H9 (cell line): ENCODE results near the gene NUMA1. TPM values are rescaled to one million over a fixed set of nuclear protein-coding genes. Genes with fewer than 3 reads are reported as not detected.

ENCODE experiments used
- DNase-seq: peaks from one replicate; pipeline ENCODE4 v3.0.0-alpha.2; 2017
- H2AFZ ChIP-seq: one replicate; pipeline ENCODE4 v1.6.1; 2013; ENCODE audit warnings: mild to moderate bottlenecking, low read length, control low read depth, moderate library complexity
- H2AK5ac ChIP-seq: 2 replicates; pipeline ENCODE4 v1.6.1; 2013; ENCODE audit warnings: low read length, control low read depth, mixed read lengths; ENCODE audit not compliant: insufficient read length
- H2BK120ac ChIP-seq: one replicate; pipeline ENCODE4 v1.6.1; 2013; ENCODE audit warnings: low read depth, mild to moderate bottlenecking, low read length, control low read depth, inconsistent platforms; ENCODE audit not compliant: poor library complexity, severe bottlenecking
- H2BK12ac ChIP-seq: 2 replicates; pipeline ENCODE4 v1.6.1; 2013; ENCODE audit warnings: low read length, control low read depth, mixed read lengths, low read depth; ENCODE audit not compliant: insufficient read length
- H2BK15ac ChIP-seq: 2 replicates; pipeline ENCODE4 v1.6.1; 2013; ENCODE audit warnings: low read depth, low read length, control low read depth
- H2BK20ac ChIP-seq: one replicate; pipeline ENCODE4 v1.6.1; 2013; ENCODE audit warnings: low read depth, mild to moderate bottlenecking, low read length, control low read depth, inconsistent platforms; ENCODE audit not compliant: poor library complexity, severe bottlenecking
- H2BK5ac ChIP-seq: 2 replicates; pipeline ENCODE4 v1.6.1; 2013; ENCODE audit warnings: low read length, control low read depth, mixed read lengths; ENCODE audit not compliant: insufficient read length
- H3K14ac ChIP-seq: 2 replicates; pipeline ENCODE4 v1.6.1; 2013; ENCODE audit warnings: low read length, control low read depth; ENCODE audit not compliant: insufficient read depth
- H3K18ac ChIP-seq: 2 replicates; pipeline ENCODE4 v1.6.1; 2013; ENCODE audit warnings: low read depth, mild to moderate bottlenecking, mixed read lengths, low read length, control low read depth; ENCODE audit not compliant: insufficient read length
- H3K23ac ChIP-seq: 2 replicates; pipeline ENCODE4 v1.6.1; 2013; ENCODE audit warnings: low read length, control low read depth, mixed read lengths, low read depth; ENCODE audit not compliant: insufficient read length
- H3K23me2 ChIP-seq: 2 replicates; pipeline ENCODE4 v1.6.1; 2013; ENCODE audit warnings: low read depth, mild to moderate bottlenecking, mixed read lengths, low read length, control low read depth; ENCODE audit not compliant: insufficient read length, poor library complexity, severe bottlenecking
- H3K27ac ChIP-seq: 2 replicates; pipeline ENCODE4 v1.5.1; 2013; ENCODE audit warnings: low read length, control low read depth, mixed read lengths, low read depth; ENCODE audit not compliant: insufficient read length
- H3K27me3 ChIP-seq: 2 replicates; pipeline ENCODE4 v1.6.1; 2013; ENCODE audit warnings: low read length, control low read depth, inconsistent platforms; ENCODE audit not compliant: insufficient read depth
- H3K4ac ChIP-seq: 2 replicates; pipeline ENCODE4 v1.6.1; 2013; ENCODE audit warnings: low read depth, mild to moderate bottlenecking, control low read depth, inconsistent platforms, low read length, moderate library complexity
- H3K4me1 ChIP-seq: 2 replicates; pipeline ENCODE4 v1.6.1; 2013; ENCODE audit warnings: low read length, control low read depth, inconsistent platforms; ENCODE audit not compliant: insufficient read depth
- H3K4me2 ChIP-seq: 2 replicates; pipeline ENCODE4 v1.6.1; 2013; ENCODE audit warnings: low read length, control low read depth, mixed read lengths; ENCODE audit not compliant: insufficient read length, insufficient read depth
- H3K56ac ChIP-seq: 2 replicates; pipeline ENCODE4 v1.6.1; 2013; ENCODE audit warnings: low read depth, mild to moderate bottlenecking, mixed read lengths, low read length, control low read depth; ENCODE audit not compliant: insufficient read length
- H3K79me1 ChIP-seq: 2 replicates; pipeline ENCODE4 v1.6.1; 2013; ENCODE audit warnings: low read depth, mild to moderate bottlenecking, moderate library complexity, low read length, control low read depth, inconsistent platforms; ENCODE audit not compliant: insufficient read depth, poor library complexity, severe bottlenecking
- H3K79me2 ChIP-seq: 2 replicates; pipeline ENCODE4 v1.6.1; 2013; ENCODE audit warnings: low read length, control low read depth, inconsistent platforms; ENCODE audit not compliant: insufficient read depth
- H3K9ac ChIP-seq: 2 replicates; pipeline ENCODE4 v1.6.1; 2013; ENCODE audit warnings: low read length, control low read depth, mixed read lengths; ENCODE audit not compliant: insufficient read length; ENCODE audit errors: extremely low read depth
- H3K9me3 ChIP-seq: one replicate; pipeline ENCODE4 v1.6.1; 2013; ENCODE audit warnings: low read depth, low read length, inconsistent platforms; ENCODE audit not compliant: control insufficient read depth
- H3T11ph ChIP-seq: one replicate; pipeline ENCODE4 v1.6.1; 2013; ENCODE audit warnings: mild to moderate bottlenecking, low read length, control low read depth, inconsistent platforms
- H4K20me1 ChIP-seq: one replicate; pipeline ENCODE4 v1.6.1; 2013; ENCODE audit not compliant: control insufficient read depth, insufficient read length, insufficient read depth
- H4K5ac ChIP-seq: 2 replicates; pipeline ENCODE4 v1.6.1; 2013; ENCODE audit warnings: low read depth, mild to moderate bottlenecking, mixed read lengths, low read length, control low read depth; ENCODE audit not compliant: insufficient read length
- H4K8ac ChIP-seq: replicated peaks from 2 replicates; pipeline ENCODE4 v1.6.1; 2013; ENCODE audit warnings: low read length, control low read depth, mixed read lengths, low read depth; ENCODE audit not compliant: insufficient read length
- H4K91ac ChIP-seq: 2 replicates; pipeline ENCODE4 v1.6.1; 2013; ENCODE audit warnings: low read depth, mild to moderate bottlenecking, moderate library complexity, mixed read lengths, low read length, control low read depth; ENCODE audit not compliant: insufficient read length
- H3K27ac Mint-ChIP-seq, 3 experiments: 2 replicates in 2 of 3; 3 replicates in 1 of 3; pipeline ENCODE4 v1.8.0; 2020 to 2021; ENCODE audit warnings: mixed read lengths in 3 of 3, mild to moderate bottlenecking in 1 of 3, moderate library complexity in 1 of 3
- H3K27me3 Mint-ChIP-seq: 2 replicates; pipeline ENCODE4 v1.8.0; 2021; ENCODE audit warnings: low read depth, mild to moderate bottlenecking, moderate library complexity, mixed read lengths
- H3K36me3 Mint-ChIP-seq, 3 experiments: 2 replicates in 2 of 3; 3 replicates in 1 of 3; pipeline ENCODE4 v1.8.0; 2020 to 2021; ENCODE audit warnings: low read depth in 3 of 3, mixed read lengths in 3 of 3; ENCODE audit not compliant: insufficient read depth in 1 of 3
- H3K4me1 Mint-ChIP-seq, 2 experiments: 2 replicates each; pipeline ENCODE4 v1.8.0; 2020; ENCODE audit warnings: mixed read lengths in 2 of 2
- H3K4me3 Mint-ChIP-seq, 2 experiments: 2 replicates in 1 of 2; 3 replicates in 1 of 2; pipeline ENCODE4 v1.8.0; 2020 to 2021; ENCODE audit warnings: mild to moderate bottlenecking in 2 of 2, mixed read lengths in 2 of 2, moderate library complexity in 1 of 2
- H3K9me3 Mint-ChIP-seq, 2 experiments: 2 replicates in 1 of 2; 3 replicates in 1 of 2; pipeline ENCODE4 v1.8.0; 2020; ENCODE audit warnings: mild to moderate bottlenecking in 2 of 2, mixed read lengths in 2 of 2, moderate library complexity in 1 of 2
- CTCF ChIP-seq: fragments of 200-600 bp; sonication (generic); conservative IDR thresholded peaks from 3 replicates; pipeline ENCODE4 v1.8.0; 2021; ENCODE audit warnings: antibody characterized with exemption, mild to moderate bottlenecking
- whole genome bisulfite sequencing: extraction: QIAGEN DNeasy Blood & Tissue Kit; methylation state at CpG from one replicate; pipeline ENCODE4 v1.1.7; 2013; ENCODE audit warnings: missing lambda C conversion rate, low lambda C conversion rate, mixed read lengths; ENCODE audit not compliant: insufficient read length; ENCODE audit errors: extremely low coverage; 5-methylcytosine and 5-hydroxymethylcytosine counted together
- total RNA-seq: library from RNA; stranded (reverse); gene quantifications from 2 replicates; pipeline ENCODE4 v1.2.1, GENCODE V29; 2021

NUMA1 gene
- total RNA-seq, 1 experiment from 2014 or later = 136 TPM

GRCh38 chr11:72008728-72009127, 71.6 kb downstream of the NUMA1 start:
- Mint-ChIP-seq H3K4me1 (no peaks in the 10 kb centered on the region), H3K4me3 (no peak overlapping the region), H3K27ac (no peak overlapping the region), H3K36me3 (peaks cover 45 to 92% (median 90%) of the 10 kb centered on the region in 3 experiments), H3K27me3 (peaks cover 8% of the 10 kb centered on the region; the same call in 1 of the 2 replicates), H3K9me3 (no peaks in the 10 kb centered on the region)
- Histone ChIP-seq H4K20me1 (no peaks in the 10 kb centered on the region), H3K4me2 (no peak overlapping the region), H3K18ac (no peak overlapping the region), H3K9me3 (no peaks in the 10 kb centered on the region), H4K5ac (no peak overlapping the region), H3K27ac (no peak overlapping the region), H3T11ph (no peak overlapping the region), H4K8ac (no peak overlapping the region), H3K23me2 (no peaks in the 10 kb centered on the region), H4K91ac (no peak overlapping the region), H2BK15ac (no peak overlapping the region), H3K79me1 (no peaks in the 10 kb centered on the region), H2BK12ac (no peak overlapping the region), H2BK120ac (no peak overlapping the region), H3K79me2 (no peaks in the 10 kb centered on the region), H3K56ac (no peak overlapping the region), H2BK20ac (no peak overlapping the region), H2BK5ac (no peak overlapping the region), H3K23ac (no peak overlapping the region), H3K9ac (no peak overlapping the region), H3K4me1 (no peaks in the 10 kb centered on the region), H2AK5ac (no peak overlapping the region), H2AFZ (no peak overlapping the region), H3K4ac (no peak overlapping the region), H3K27me3 (no peaks in the 10 kb centered on the region), H3K14ac (no peak overlapping the region)
- DNase-seq = peak; percentile 24
- TF ChIP-seq CTCF = no peak
- WGBS = no CpG with 5 or more reads among the region's 7 CpGs
